GM12878 (cell line): ENCODE results near the gene HSF4. TPM values are rescaled to one million over a fixed set of nuclear protein-coding genes. Genes with fewer than 3 reads are reported as not detected.

Source experiments
- ATAC-seq: fragments of 200-7000 bp; cut with Tn5 transposase; 3 replicates; pipeline ENCODE4 v1.9.1; 2020; ENCODE audit warnings: mild to moderate bottlenecking, moderate library complexity
- BruUV-seq: library from RNA; stranded (reverse); fragments of 400-500 nt; replicated peaks from 2 replicates; lab custom pipeline; 2021; lab: Mats Ljungman, UMichigan
- CTCF ChIA-PET: fragments of 300-600 bp; sonication (Branson Sonifier 250); formaldehyde crosslinking; extraction: SDS; loops from one replicate; lab custom pipeline; 2021; ENCODE audit warnings: inconsistent platforms; lab: Yijun Ruan, JAX
- POLR2A ChIA-PET: fragments of 350-600 bp; formaldehyde crosslinking; extraction: SDS; loops from one replicate; lab custom pipeline; 2021; ENCODE audit warnings: inconsistent platforms; lab: Charles Lee
- RAD21 ChIA-PET: fragments of 300-600 bp; sonication (Branson Sonifier 250); formaldehyde crosslinking; loops from one replicate; lab custom pipeline; 2023; ENCODE audit warnings: antibody characterized with exemption; ENCODE audit not compliant: unreplicated experiment; lab: Charles Lee
- SMC1A ChIA-PET: fragments of 300-600 bp; sonication (Branson Sonifier 250); formaldehyde crosslinking; loops from one replicate; lab custom pipeline; 2023; ENCODE audit not compliant: unreplicated experiment, uncharacterized antibody; lab: Charles Lee
- DNase-seq: peaks from one replicate; pipeline ENCODE4 v3.0.0-alpha.2; 2011; ENCODE audit warnings: low read depth, low spot score
- FAIRE-seq: peaks from 3 replicates; lab custom pipeline; 2011; peaks lifted over from hg19 to GRCh38; lab: Jason Lieb, UNC
- H2AFZ ChIP-seq: 2 replicates; pipeline ENCODE4 v1.6.0; 2011; ENCODE audit warnings: low read depth, low read length, control low read depth; ENCODE audit not compliant: control insufficient read depth
- H3K27ac ChIP-seq: 2 replicates; pipeline ENCODE4 v1.5.1; 2011; ENCODE audit warnings: control low read depth; ENCODE audit not compliant: control insufficient read depth, insufficient read depth
- H3K27me3 ChIP-seq, 2 experiments: replicated peaks in 1 of 2; 2 replicates each; pipeline versions ENCODE4 v1.6.0 to v1.6.1; 2011; ENCODE audit warnings: low read length in 1 of 2; ENCODE audit not compliant: control insufficient read depth in 2 of 2, insufficient read depth in 2 of 2
- H3K36me3 ChIP-seq, 2 experiments: 2 replicates each; pipeline ENCODE4 v1.5.1; 2011; ENCODE audit warnings: low read length in 1 of 2; ENCODE audit not compliant: control insufficient read depth in 2 of 2, insufficient read depth in 2 of 2
- H3K4me1 ChIP-seq: 2 replicates; pipeline ENCODE4 v1.6.1; 2011; ENCODE audit warnings: mild to moderate bottlenecking, low read length, moderate library complexity, mixed read lengths; ENCODE audit not compliant: control insufficient read depth, insufficient read depth
- H3K4me2 ChIP-seq: 2 replicates; pipeline ENCODE4 v1.6.0; 2011; ENCODE audit warnings: control low read depth; ENCODE audit not compliant: control insufficient read depth, insufficient read depth
- H3K4me3 ChIP-seq: fragments of 200-600 bp; sonication (generic); 2 replicates; pipeline ENCODE4 v1.5.1; 2016
- H3K79me2 ChIP-seq: 2 replicates; pipeline ENCODE4 v1.6.0; 2011; ENCODE audit warnings: low read length; ENCODE audit not compliant: control insufficient read depth, insufficient read depth
- H3K9ac ChIP-seq: 2 replicates; pipeline ENCODE4 v1.8.0; 2011; ENCODE audit warnings: low read length, control low read depth, mixed read lengths; ENCODE audit not compliant: control insufficient read depth, insufficient read depth
- H3K9me3 ChIP-seq: replicated peaks from 3 replicates; pipeline ENCODE4 v1.5.1; 2011; ENCODE audit warnings: mild to moderate bottlenecking, low read length; ENCODE audit not compliant: control insufficient read depth, insufficient read depth
- H4K20me1 ChIP-seq: 2 replicates; pipeline ENCODE4 v1.6.0; 2011; ENCODE audit not compliant: control insufficient read depth, insufficient read depth
- POLR2AphosphoS5 ChIP-seq: IDR thresholded peaks from 2 replicates; pipeline ENCODE4 v1.6.1; 2011; ENCODE audit warnings: mild to moderate bottlenecking, low read length, inconsistent platforms
- SUZ12 ChIP-seq: fragments of 200-600 bp; sonication (generic); IDR thresholded peaks from one replicate; pipeline ENCODE4 v1.6.1; 2018; ENCODE audit warnings: antibody characterized with exemption, mild to moderate bottlenecking; ENCODE audit not compliant: unreplicated experiment
- YBX1 ChIP-seq: fragments of 450-650 bp; IDR thresholded peaks from 2 replicates; pipeline ENCODE4 v1.6.1; 2016; ENCODE audit warnings: antibody characterized with exemption
- WGBS: methylation state at CpG from one replicate; pipeline ENCODE4 v1.1.6; 2016; ENCODE audit warnings: low lambda C conversion rate; ENCODE audit not compliant: insufficient replicate concordance, insufficient coverage; ENCODE audit errors: missing lambda C conversion rate; 5-methylcytosine and 5-hydroxymethylcytosine counted together
- in situ Hi-C: fragments of 300-500 bp; cut with MboI; formaldehyde crosslinking; loops from 9 replicates; pipeline ENCODE4 v1.14.3; 2018; ENCODE audit warnings: mixed read lengths
- intact Hi-C: fragments of 100-400 bp; cut with micrococcal nuclease; formaldehyde crosslinking; loops from one replicate; pipeline ENCODE4 v1.14.2; 2022; ENCODE audit not compliant: unreplicated experiment
- polyA plus RNA-seq, 11 experiments: library from polyadenylated mRNA; depleted of rRNA in 4 of 11; unstranded in 6 of 11; stranded (reverse) in 5 of 11; fragments of >200 nt; fragmentation: Nextera tagmentation in 4 of 11; fragmentation: Illumina TruSeq in 1 of 11; extraction: Ambion mirVana in 4 of 11; extraction: Trizol in 1 of 11; gene quantifications; 1 replicate in 1 of 11; 2 replicates in 10 of 11; pipeline versions ENCODE4 v1.2.1 to v1.2.3, GENCODE V29; 2011 to 2016; ENCODE audit warnings: inconsistent platforms in 2 of 11, missing spikeins in 2 of 11, low read depth in 1 of 11
- total RNA-seq, 4 experiments: library from RNA; depleted of rRNA in 3 of 4; stranded (reverse); fragments of >200 nt in 3 of 4; fragmentation: Illumina TruSeq in 1 of 4; extraction: Trizol in 1 of 4; gene quantifications; 2 replicates each; pipeline versions ENCODE4 v1.2.1 to v1.2.3, GENCODE V29; 2013 to 2021
- TF ChIP-seq, protein P1 (sequence below): IDR thresholded peaks from 2 replicates; pipeline ENCODE4 v1.6.1; 2012; ENCODE audit warnings: improper control_type of control experiment, low read depth, low read length; ENCODE audit not compliant: insufficient replicate concordance

Gene HSF4
- total and polyA plus RNA-seq, 10 of the 15 experiments (the other 5 are each of a cell fraction or from before 2014, with no cell fraction given) = 0.31 to 9.9 (median 2.6) TPM; not detected in 1

- intact Hi-C loops = no loop called here
- no peak for FAIRE-seq
Observed at GRCh38 chr16:67163999-67164558, 466 bp upstream of the HSF4 start.

More at GRCh38 chr16:67163999-67164558, 466 bp upstream of the HSF4 start:
- Histone ChIP-seq H3K4me3 (peak overlapping the region; percentile 53; the same call in 1 of the 2 replicates), H3K79me2 (no peaks in the 10 kb centered on the region; the same call in 1 of the 2 replicates), H3K27me3 (peaks cover 2 to 18% of the 10 kb centered on the region in 2 experiments), H3K36me3 (no peaks in the 10 kb centered on the region)
- CTCF ChIA-PET = interaction anchor here (1.4 kb wide), 1 partner anchor 9 kb away, joined by 5 read pairs; no protein-coding TSS in a partner anchor
- no TSS peak for BruUV-seq
- RAD21 ChIA-PET = no interaction called here
- TF ChIP-seq, protein P1, sequence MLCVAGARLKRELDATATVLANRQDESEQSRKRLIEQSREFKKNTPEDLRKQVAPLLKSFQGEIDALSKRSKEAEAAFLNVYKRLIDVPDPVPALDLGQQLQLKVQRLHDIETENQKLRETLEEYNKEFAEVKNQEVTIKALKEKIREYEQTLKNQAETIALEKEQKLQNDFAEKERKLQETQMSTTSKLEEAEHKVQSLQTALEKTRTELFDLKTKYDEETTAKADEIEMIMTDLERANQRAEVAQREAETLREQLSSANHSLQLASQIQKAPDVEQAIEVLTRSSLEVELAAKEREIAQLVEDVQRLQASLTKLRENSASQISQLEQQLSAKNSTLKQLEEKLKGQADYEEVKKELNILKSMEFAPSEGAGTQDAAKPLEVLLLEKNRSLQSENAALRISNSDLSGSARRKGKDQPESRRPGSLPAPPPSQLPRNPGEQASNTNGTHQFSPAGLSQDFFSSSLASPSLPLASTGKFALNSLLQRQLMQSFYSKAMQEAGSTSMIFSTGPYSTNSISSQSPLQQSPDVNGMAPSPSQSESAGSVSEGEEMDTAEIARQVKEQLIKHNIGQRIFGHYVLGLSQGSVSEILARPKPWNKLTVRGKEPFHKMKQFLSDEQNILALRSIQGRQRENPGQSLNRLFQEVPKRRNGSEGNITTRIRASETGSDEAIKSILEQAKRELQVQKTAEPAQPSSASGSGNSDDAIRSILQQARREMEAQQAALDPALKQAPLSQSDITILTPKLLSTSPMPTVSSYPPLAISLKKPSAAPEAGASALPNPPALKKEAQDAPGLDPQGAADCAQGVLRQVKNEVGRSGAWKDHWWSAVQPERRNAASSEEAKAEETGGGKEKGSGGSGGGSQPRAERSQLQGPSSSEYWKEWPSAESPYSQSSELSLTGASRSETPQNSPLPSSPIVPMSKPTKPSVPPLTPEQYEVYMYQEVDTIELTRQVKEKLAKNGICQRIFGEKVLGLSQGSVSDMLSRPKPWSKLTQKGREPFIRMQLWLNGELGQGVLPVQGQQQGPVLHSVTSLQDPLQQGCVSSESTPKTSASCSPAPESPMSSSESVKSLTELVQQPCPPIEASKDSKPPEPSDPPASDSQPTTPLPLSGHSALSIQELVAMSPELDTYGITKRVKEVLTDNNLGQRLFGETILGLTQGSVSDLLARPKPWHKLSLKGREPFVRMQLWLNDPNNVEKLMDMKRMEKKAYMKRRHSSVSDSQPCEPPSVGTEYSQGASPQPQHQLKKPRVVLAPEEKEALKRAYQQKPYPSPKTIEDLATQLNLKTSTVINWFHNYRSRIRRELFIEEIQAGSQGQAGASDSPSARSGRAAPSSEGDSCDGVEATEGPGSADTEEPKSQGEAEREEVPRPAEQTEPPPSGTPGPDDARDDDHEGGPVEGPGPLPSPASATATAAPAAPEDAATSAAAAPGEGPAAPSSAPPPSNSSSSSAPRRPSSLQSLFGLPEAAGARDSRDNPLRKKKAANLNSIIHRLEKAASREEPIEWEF = no peak
- TF ChIP-seq POLR2AphosphoS5 = no peak
- peak; percentile 74 for TF ChIP-seq SUZ12
- TF ChIP-seq YBX1 = no peak
- TF ChIP-seq, all 136 proteins: peak for 1
- Histone ChIP-seq H3K4me1 (peaks cover 37% of the 10 kb centered on the region), H4K20me1 (no peaks in the 10 kb centered on the region; the same call in 1 of the 2 replicates), H3K4me2 (peak overlapping the region; percentile 83), H2AFZ (no peak overlapping the region; the same call in 1 of the 2 replicates), H3K9me3 (no peaks in the 10 kb centered on the region; the same call in 2 of the 3 replicates), H3K9ac (no peak overlapping the region), H3K27ac (no peak overlapping the region)
- no peak for DNase-seq
- in situ Hi-C loops = no loop called here
- ChIA-PET SMC1A (interaction anchor here (1.8 kb wide), 1 partner anchor 13 kb away, joined by 10 read pairs; no protein-coding TSS in a partner anchor), POLR2A (interaction anchor here (0.6 to 8.2 kb wide), 2 partner anchors 9 to 110 kb away, joined by 5 to 137 read pairs; partner anchors contain the start of gene NOL3)
- 18% methylated on average over 23 of the region's 34 CpGs for WGBS
- ATAC-seq = no peak
